Fibroblast of lung (primary cell): ENCODE results near the gene GNB1L. TPM values are rescaled to one million over a fixed set of nuclear protein-coding genes. Genes with fewer than 3 reads are reported as not detected.

Experiments
- DNase-seq, 2 donors: peaks; one replicate each; pipeline versions ENCODE4 v3.0.0 to v3.0.0-alpha.2; 2010; ENCODE audit warnings: low read depth in 2 of 2
- H2AFZ ChIP-seq: 2 replicates; pipeline ENCODE4 v1.5.1; 2012; ENCODE audit warnings: low read length, control low read depth, inconsistent platforms
- H3K27ac ChIP-seq: 2 replicates; pipeline ENCODE4 v1.5.1; 2011; ENCODE audit warnings: low read length, control low read depth; ENCODE audit not compliant: insufficient read depth
- H3K27me3 ChIP-seq: 2 replicates; pipeline ENCODE4 v1.5.1; 2011; ENCODE audit warnings: mild to moderate bottlenecking, low read length; ENCODE audit not compliant: control insufficient read depth, insufficient read depth
- H3K36me3 ChIP-seq: 2 replicates; pipeline ENCODE4 v1.5.1; 2011; ENCODE audit warnings: low read length; ENCODE audit not compliant: control insufficient read depth, insufficient read depth
- H3K4me1 ChIP-seq: 2 replicates; pipeline ENCODE4 v1.5.1; 2011; ENCODE audit warnings: low read length; ENCODE audit not compliant: control insufficient read depth, insufficient read depth; ENCODE audit errors: extremely low read depth
- H3K4me2 ChIP-seq: 2 replicates; pipeline ENCODE4 v1.5.1; 2011; ENCODE audit warnings: low read length, control low read depth; ENCODE audit not compliant: insufficient read depth; ENCODE audit errors: extremely low read depth
- H3K4me3 ChIP-seq, 4 experiments: fragments of 200-600 bp in 1 of 4; sonication (generic) in 1 of 4; replicated peaks in 1 of 4; 2 replicates each; pipeline ENCODE4 v1.5.1; 2011 to 2016; ENCODE audit warnings: low read length in 4 of 4, low read depth in 3 of 4, mild to moderate bottlenecking in 3 of 4, control low read depth in 2 of 4, inconsistent platforms in 1 of 4, mixed read lengths in 1 of 4; ENCODE audit not compliant: insufficient read depth in 1 of 4; ENCODE audit errors: control extremely low read depth in 1 of 4
- H3K79me2 ChIP-seq: 2 replicates; pipeline ENCODE4 v1.5.1; 2012; ENCODE audit warnings: mild to moderate bottlenecking, low read length, inconsistent platforms; ENCODE audit not compliant: control insufficient read depth, insufficient read depth
- H3K9ac ChIP-seq: 2 replicates; pipeline ENCODE4 v1.5.1; 2011; ENCODE audit warnings: mild to moderate bottlenecking, low read length, control low read depth; ENCODE audit not compliant: insufficient read depth
- H3K9me3 ChIP-seq: 2 replicates; pipeline ENCODE4 v1.5.1; 2012; ENCODE audit warnings: low read depth, low read length; ENCODE audit not compliant: control insufficient read depth, insufficient read depth
- H4K20me1 ChIP-seq: 2 replicates; pipeline ENCODE4 v1.5.1; 2011; ENCODE audit warnings: low read length; ENCODE audit not compliant: control insufficient read depth, insufficient read depth; ENCODE audit errors: extremely low read depth
- CTCF ChIP-seq, 2 donors: IDR thresholded peaks in 1 of 2; conservative IDR thresholded peaks in 1 of 2; 1 replicate in 1 of 2; 2 replicates in 1 of 2; pipeline ENCODE4 v1.5.1; 2011 to 2012; ENCODE audit warnings: low read length in 2 of 2, control low read depth in 1 of 2, inconsistent platforms in 1 of 2, low read depth in 1 of 2, mild to moderate bottlenecking in 1 of 2
- EZH2 ChIP-seq: IDR thresholded peaks from 2 replicates; pipeline ENCODE4 v1.5.1; 2012; ENCODE audit warnings: low read length, control low read depth, mild to moderate bottlenecking; ENCODE audit errors: missing control alignments
- polyA plus RNA-seq, 2 donors: library from polyadenylated mRNA; depleted of rRNA in 1 of 2; stranded (reverse) in 1 of 2; unstranded in 1 of 2; fragments of >200 nt; gene quantifications; 2 replicates each; pipeline ENCODE4 v1.2.1, GENCODE V29; 2011 to 2012; ENCODE audit warnings: missing spikeins in 1 of 2
- total RNA-seq: library from RNA; depleted of rRNA; stranded (reverse); fragments of >200 nt; gene quantifications from 2 replicates; pipeline ENCODE4 v1.2.1, GENCODE V29; 2014

GNB1L gene
- total and polyA plus RNA-seq, 2 donors (not counting 1 experiment from before 2014, with no cell fraction given) = 1.4 to 7.8 TPM

- Histone ChIP-seq H3K9me3 (no peaks in the 10 kb centered on the region), H3K4me2 (no peak overlapping the region), H3K79me2 (no peaks in the 10 kb centered on the region), H2AFZ (no peak overlapping the region), H3K4me1 (no peaks in the 10 kb centered on the region), H3K36me3 (peaks cover 2% of the 10 kb centered on the region), H4K20me1 (no peaks in the 10 kb centered on the region), H3K27ac (no peak overlapping the region), H3K9ac (no peak overlapping the region), H3K4me3 (no peak overlapping the region), H3K27me3 (no peaks in the 10 kb centered on the region)
- no peak for DNase-seq
- TF ChIP-seq EZH2 (no peak), CTCF (conservative IDR thresholded peaks at IDR 0.05 in 1 of 2, IDR thresholded peaks at IDR 0.05 in 1 of 2; ENCODE audit: low read depth in 1 of 2, low read length in 2 of 2) (no peak)
Measured at GRCh38 chr22:19901577-19902244, 47.0 kb upstream of the GNB1L start.

- Histone ChIP-seq H3K79me2 (no peaks in the 10 kb centered on the region), H3K4me1 (no peaks in the 10 kb centered on the region), H3K27me3 (no peaks in the 10 kb centered on the region), H2AFZ (no peak overlapping the region), H3K9me3 (no peaks in the 10 kb centered on the region), H3K36me3 (peaks cover 2% of the 10 kb centered on the region), H3K27ac (no peak overlapping the region), H3K4me2 (no peak overlapping the region), H3K4me3 (no peak overlapping the region), H3K9ac (no peak overlapping the region), H4K20me1 (no peaks in the 10 kb centered on the region)
- no peak for DNase-seq
- TF ChIP-seq CTCF (conservative IDR thresholded peaks at IDR 0.05 in 1 of 2, IDR thresholded peaks at IDR 0.05 in 1 of 2; ENCODE audit: low read depth in 1 of 2, low read length in 2 of 2) (no peak), EZH2 (no peak)
Measured at GRCh38 chr22:19900707-19901436, 46.2 kb upstream of the GNB1L start.

- Histone ChIP-seq H3K4me1 (no peaks in the 10 kb centered on the region), H3K9me3 (no peaks in the 10 kb centered on the region), H3K36me3 (peaks cover 2% of the 10 kb centered on the region), H3K27ac (no peak overlapping the region), H3K27me3 (no peaks in the 10 kb centered on the region), H3K4me2 (no peak overlapping the region), H3K79me2 (no peaks in the 10 kb centered on the region), H3K9ac (no peak overlapping the region), H3K4me3 (no peak overlapping the region), H4K20me1 (no peaks in the 10 kb centered on the region), H2AFZ (no peak overlapping the region)
- DNase-seq = no peak
- no peak for TF ChIP-seq EZH2
- TF ChIP-seq CTCF (conservative IDR thresholded peaks at IDR 0.05 in 1 of 2, IDR thresholded peaks at IDR 0.05 in 1 of 2; ENCODE audit: low read depth in 1 of 2, low read length in 2 of 2) = no peak
Measured at GRCh38 chr22:19898831-19899567, 44.3 kb upstream of the GNB1L start.
